WERI-Rb-1 (cell line): ENCODE results near the gene KCNN2.

ENCODE experiments used
- DNase-seq: peaks from one replicate; pipeline ENCODE4 v3.0.0-alpha.2; 2020
- H3K27ac ChIP-seq: fragments of 250-450 bp; sonication (Bioruptor Pico); 2 replicates; pipeline ENCODE4 v1.5.1; 2020; ENCODE audit warnings: mild to moderate bottlenecking, moderate library complexity
- H3K27me3 ChIP-seq: fragments of 250-450 bp; sonication (Bioruptor Pico); 2 replicates; pipeline ENCODE4 v1.5.1; 2021; ENCODE audit warnings: mild to moderate bottlenecking, low read depth, moderate library complexity; ENCODE audit not compliant: insufficient read depth, severe bottlenecking
- H3K36me3 ChIP-seq: fragments of 250-450 bp; sonication (Bioruptor Pico); 2 replicates; pipeline ENCODE4 v1.5.1; 2020; ENCODE audit warnings: mild to moderate bottlenecking, moderate library complexity
- H3K4me3 ChIP-seq: 2 replicates; pipeline ENCODE4 v1.5.1; 2011; ENCODE audit warnings: low read depth, mild to moderate bottlenecking, control low read depth, low read length
- H3K9me3 ChIP-seq: fragments of 250-450 bp; sonication (Bioruptor Pico); 2 replicates; pipeline ENCODE4 v1.5.1; 2021; ENCODE audit warnings: mild to moderate bottlenecking, moderate library complexity; ENCODE audit not compliant: severe bottlenecking
- TF ChIP-seq, protein P1 (sequence below): IDR thresholded peaks from 2 replicates; pipeline ENCODE4 v1.5.1; 2011; ENCODE audit warnings: low read depth, mild to moderate bottlenecking, control low read depth, inconsistent platforms, low read length

KCNN2 gene

GRCh38 chr5:114380721-114381120 lies 18.9 kb downstream of the KCNN2 start:
- no peak for DNase-seq
- Histone ChIP-seq H3K4me3 (no peak overlapping the region), H3K36me3 (no peaks in the 10 kb centered on the region), H3K9me3 (no peaks in the 10 kb centered on the region), H3K27me3 (peaks cover 6% of the 10 kb centered on the region), H3K27ac (no peak overlapping the region)
- TF ChIP-seq, protein P1, sequence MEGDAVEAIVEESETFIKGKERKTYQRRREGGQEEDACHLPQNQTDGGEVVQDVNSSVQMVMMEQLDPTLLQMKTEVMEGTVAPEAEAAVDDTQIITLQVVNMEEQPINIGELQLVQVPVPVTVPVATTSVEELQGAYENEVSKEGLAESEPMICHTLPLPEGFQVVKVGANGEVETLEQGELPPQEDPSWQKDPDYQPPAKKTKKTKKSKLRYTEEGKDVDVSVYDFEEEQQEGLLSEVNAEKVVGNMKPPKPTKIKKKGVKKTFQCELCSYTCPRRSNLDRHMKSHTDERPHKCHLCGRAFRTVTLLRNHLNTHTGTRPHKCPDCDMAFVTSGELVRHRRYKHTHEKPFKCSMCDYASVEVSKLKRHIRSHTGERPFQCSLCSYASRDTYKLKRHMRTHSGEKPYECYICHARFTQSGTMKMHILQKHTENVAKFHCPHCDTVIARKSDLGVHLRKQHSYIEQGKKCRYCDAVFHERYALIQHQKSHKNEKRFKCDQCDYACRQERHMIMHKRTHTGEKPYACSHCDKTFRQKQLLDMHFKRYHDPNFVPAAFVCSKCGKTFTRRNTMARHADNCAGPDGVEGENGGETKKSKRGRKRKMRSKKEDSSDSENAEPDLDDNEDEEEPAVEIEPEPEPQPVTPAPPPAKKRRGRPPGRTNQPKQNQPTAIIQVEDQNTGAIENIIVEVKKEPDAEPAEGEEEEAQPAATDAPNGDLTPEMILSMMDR: no peak

DNA sequence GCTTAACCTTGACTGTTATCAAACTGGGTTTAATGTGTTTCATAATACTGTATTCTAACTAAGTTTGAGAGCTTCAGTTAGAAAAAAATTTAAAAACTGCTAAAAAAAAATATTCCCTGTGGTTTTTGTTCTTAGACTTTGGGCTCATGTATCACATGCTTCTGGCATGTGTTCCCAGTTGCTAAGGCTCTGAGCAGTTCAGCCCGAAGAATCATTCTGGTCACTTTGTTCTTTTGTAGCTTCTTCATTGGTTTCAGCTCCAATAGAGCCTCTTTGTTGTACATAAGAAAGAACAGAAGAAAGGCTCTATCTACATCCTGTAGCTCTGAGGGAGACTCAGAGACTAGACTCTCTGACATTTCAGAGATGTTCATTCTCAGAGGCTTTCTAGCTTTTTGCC lies 25.6 kb downstream of the KCNN2 start:
- TF ChIP-seq, protein P1: no peak
- no peak overlapping the region for H3K4me3 ChIP-seq
- no peaks in the 10 kb centered on the region for H3K36me3 ChIP-seq
- no peaks in the 10 kb centered on the region for H3K9me3 ChIP-seq
- no peak overlapping the region for H3K27ac ChIP-seq
- no peak for DNase-seq
- H3K27me3 ChIP-seq: peaks cover 8% of the 10 kb centered on the region

GRCh38 chr5:114390431-114390830 lies 28.6 kb downstream of the KCNN2 start:
- H3K27ac ChIP-seq: no peak overlapping the region
- no peak for DNase-seq
- TF ChIP-seq, protein P1: no peak
- no peaks in the 10 kb centered on the region for H3K36me3 ChIP-seq
- peaks cover 4% of the 10 kb centered on the region for H3K27me3 ChIP-seq
- no peaks in the 10 kb centered on the region for H3K9me3 ChIP-seq
- H3K4me3 ChIP-seq: no peak overlapping the region

DNA sequence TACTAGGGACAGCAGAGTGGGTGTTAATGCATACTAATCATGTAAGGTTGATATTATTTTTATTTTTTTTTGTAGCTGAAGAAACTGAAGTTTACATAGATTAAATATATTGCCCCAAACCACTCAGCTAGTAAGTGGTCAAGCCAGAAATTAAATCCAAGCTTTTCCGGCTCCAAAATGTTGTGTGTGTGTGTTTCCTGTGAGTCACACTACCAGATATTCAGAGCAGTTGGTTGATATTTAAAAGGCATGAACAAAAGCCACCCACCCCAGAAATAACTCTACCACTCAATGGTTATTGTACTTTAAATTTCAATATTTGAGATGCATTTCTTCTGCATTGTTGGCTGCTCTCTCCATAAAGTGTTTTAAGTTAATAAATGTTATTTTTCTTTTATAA lies 29.5 kb downstream of the KCNN2 start:
- Histone ChIP-seq H3K27ac (no peak overlapping the region), H3K4me3 (no peak overlapping the region), H3K36me3 (no peaks in the 10 kb centered on the region), H3K9me3 (no peaks in the 10 kb centered on the region), H3K27me3 (peaks cover 4% of the 10 kb centered on the region)
- TF ChIP-seq, protein P1: no peak
- no peak for DNase-seq

GRCh38 chr5:114393159-114393558 lies 31.3 kb downstream of the KCNN2 start:
- no peaks in the 10 kb centered on the region for H3K36me3 ChIP-seq
- H3K27ac ChIP-seq: no peak overlapping the region
- TF ChIP-seq, protein P1: no peak
- H3K27me3 ChIP-seq: peaks cover 4% of the 10 kb centered on the region
- no peak overlapping the region for H3K4me3 ChIP-seq
- no peak for DNase-seq
- H3K9me3 ChIP-seq: peaks cover 1% of the 10 kb centered on the region

GRCh38 chr5:114402206-114402605 lies 40.3 kb downstream of the KCNN2 start:
- H3K36me3 ChIP-seq: no peaks in the 10 kb centered on the region
- H3K27ac ChIP-seq: no peak overlapping the region
- TF ChIP-seq, protein P1: no peak
- H3K4me3 ChIP-seq: no peak overlapping the region
- peaks cover 5% of the 10 kb centered on the region for H3K9me3 ChIP-seq
- DNase-seq: no peak
- H3K27me3 ChIP-seq: no peaks in the 10 kb centered on the region
